ENCODE data around the gene PTPN5. TPM values are rescaled to one million over a fixed set of nuclear protein-coding genes. Genes with fewer than 3 reads are reported as not detected.
"Not testable (repeated sequence)": the region's sequence is repeated elsewhere in the genome, so short reads cannot be mapped to it uniquely, and the experiment has no call there.

Gene PTPN5
- total and polyA plus RNA-seq, 7 donors: 0.33 to 1.1 (median 0.54) TPM; not detected in 2

GRCh38 chr11:18692941-18693760 is 98.4 kb downstream of the PTPN5 start:
- Histone ChIP-seq H3K9me3 (no peaks in the 10 kb centered on the region), H3K4me3 (no peak overlapping the region), H3K27me3 (no peaks in the 10 kb centered on the region), H3K4me1 (peaks cover 0 to 5% (median 3%) of the 10 kb centered on the region in 4 donors), H3K27ac (no peak overlapping the region), H3K36me3 (no peaks in the 10 kb centered on the region)
- no peak for TF ChIP-seq EP300 (IDR thresholded peaks at IDR 0.05)
- TF ChIP-seq POLR2A (IDR thresholded peaks at IDR 0.05): no peak
- no peak for TF ChIP-seq POLR2AphosphoS5 (IDR thresholded peaks at IDR 0.05)
- no peak for TF ChIP-seq CTCF (IDR thresholded peaks at IDR 0.05)
- 63 to 70% methylated on average over 9 of the region's 9 CpGs for WGBS, 2 donors
- DNase-seq: no peak
- intact Hi-C loops (cut with DNase I): loop anchor here (10.0 kb wide), 1 partner anchor 678 kb away; the partner anchor contains the start of gene SERGEF

GRCh38 chr11:18691467-18692140 is 100.0 kb downstream of the PTPN5 start:
- H3K4me1 ChIP-seq, H3K36me3 ChIP-seq, H3K27me3 ChIP-seq, H3K4me3 ChIP-seq, H3K9me3 ChIP-seq, H3K27ac ChIP-seq: not testable (repeated sequence)
- intact Hi-C loops (cut with DNase I): loop anchor here (10.0 kb wide), 1 partner anchor 677 kb away; the partner anchor contains the start of gene SERGEF
- 87 to 91% methylated on average over 4 of the region's 4 CpGs for WGBS, 2 donors
- peak; percentile 2 for DNase-seq

- no peak overlapping the region for H3K27ac ChIP-seq
- no peaks in the 10 kb centered on the region for H3K9me3 ChIP-seq
- intact Hi-C loops (cut with DNase I): no loop called here
- H3K4me3 ChIP-seq: no peak overlapping the region
- TF ChIP-seq CTCF (IDR thresholded peaks at IDR 0.05): no peak
- TF ChIP-seq EP300 (IDR thresholded peaks at IDR 0.05): no peak
- TF ChIP-seq POLR2A (IDR thresholded peaks at IDR 0.05): no peak
- TF ChIP-seq POLR2AphosphoS5 (IDR thresholded peaks at IDR 0.05): no peak
- no peaks in the 10 kb centered on the region for H3K4me1 ChIP-seq
- 81 to 94% methylated on average over 1 of the region's 1 CpG for WGBS, 2 donors
- no peak for DNase-seq
- H3K36me3 ChIP-seq: no peaks in the 10 kb centered on the region
- H3K27me3 ChIP-seq: no peaks in the 10 kb centered on the region
These were observed 107.3 kb downstream of the PTPN5 start for GRCh38 chr11:18684267-18684666.

GRCh38 chr11:18682466-18682865 is 109.1 kb downstream of the PTPN5 start:
- 90 to 97% methylated on average over 3 of the region's 3 CpGs for WGBS, 2 donors
- no peak for TF ChIP-seq POLR2AphosphoS5 (IDR thresholded peaks at IDR 0.05)
- no peak for TF ChIP-seq EP300 (IDR thresholded peaks at IDR 0.05)
- no peak for TF ChIP-seq CTCF (IDR thresholded peaks at IDR 0.05)
- TF ChIP-seq POLR2A (IDR thresholded peaks at IDR 0.05): no peak
- no peak overlapping the region for H3K4me3 ChIP-seq
- intact Hi-C loops (cut with DNase I): no loop called here
- no peak for DNase-seq
- no peaks in the 10 kb centered on the region for H3K9me3 ChIP-seq
- H3K4me1 ChIP-seq: no peaks in the 10 kb centered on the region
- H3K27ac ChIP-seq: no peak overlapping the region
- no peaks in the 10 kb centered on the region for H3K27me3 ChIP-seq
- H3K36me3 ChIP-seq: no peaks in the 10 kb centered on the region

GRCh38 chr11:18681949-18682348 is 109.6 kb downstream of the PTPN5 start:
- 88 to 98% methylated on average over 1 of the region's 1 CpG for WGBS, 2 donors
- H3K27me3 ChIP-seq; H3K36me3 ChIP-seq; H3K27ac ChIP-seq; intact Hi-C loops (cut with DNase I); H3K4me3 ChIP-seq; H3K4me1 ChIP-seq; H3K9me3 ChIP-seq; DNase-seq: not testable (repeated sequence)

Other genes with a start within 250 kb of the PTPN5 start
- gene UEVLD, start 203.1 kb downstream of the PTPN5 start, total RNA-seq: 10 to 100 TPM; 22.3 to 40.3 (median 28.8) TPM
- 10 to 100 TPM; 10.5 to 29.1 (median 12.0) TPM for gene UEVLD, start 203.1 kb downstream of the PTPN5 start, polyA plus RNA-seq
- 1 to 10 TPM in 1 of 4 donors, not detected in 3; 4.2 TPM for gene MISFA, start 192.0 kb downstream of the PTPN5 start, total RNA-seq
- 1 to 10 TPM in 1 of 3 donors, under 1 TPM in 1, not detected in 1; 0.44 to 3.7 TPM for gene MISFA, start 192.0 kb downstream of the PTPN5 start, polyA plus RNA-seq
- gene SPTY2D1, start 157.5 kb downstream of the PTPN5 start, total RNA-seq: 10 to 100 TPM in 3 of 4 donors, 1 to 10 TPM in 1; 9.6 to 16.3 (median 12.4) TPM
- gene SPTY2D1, start 157.5 kb downstream of the PTPN5 start, polyA plus RNA-seq: 1 to 10 TPM; 4.2 to 9.2 (median 8.4) TPM
- gene TMEM86A, start 93.0 kb downstream of the PTPN5 start, total RNA-seq: 1 to 10 TPM; 3.7 to 5.3 (median 4.8) TPM
- gene TMEM86A, start 93.0 kb downstream of the PTPN5 start, polyA plus RNA-seq: 1 to 10 TPM; 1.7 to 3.0 (median 2.3) TPM
- gene IGSF22, start 65.6 kb downstream of the PTPN5 start, total RNA-seq: not detected
- gene IGSF22, start 65.6 kb downstream of the PTPN5 start, polyA plus RNA-seq: under 1 TPM in 2 of 3 donors, not detected in 1; 0.46 to 0.52 TPM
- gene MRGPRX1, start 147.6 kb upstream of the PTPN5 start, total RNA-seq: not detected
- not detected for gene MRGPRX1, start 147.6 kb upstream of the PTPN5 start, polyA plus RNA-seq

Data from sigmoid colon (tissue), 7 donors.